Breast epithelium (tissue), 3 donors: ENCODE results near the gene TNNT2.

Experiments used
- POLR2A ChIP-seq: fragments of 450-650 bp; IDR thresholded peaks from one replicate; pipeline ENCODE4 v1.6.1; 2016; ENCODE audit warnings: antibody characterized with exemption, mild to moderate bottlenecking, moderate library complexity
- POLR2AphosphoS5 ChIP-seq, 3 donors: sonication (generic); formaldehyde crosslinking; IDR thresholded peaks; one replicate each; pipeline ENCODE4 v1.6.1; 2017; ENCODE audit warnings: antibody characterized with exemption in 3 of 3

GRCh38 chr1:201362906-201363305, 14.6 kb downstream of the TNNT2 start:
- TF ChIP-seq POLR2A (no peak), POLR2AphosphoS5 (IDR thresholded peaks at IDR 0.05) (no peak)
